ENCODE measurements around the gene SETD7. TPM values are rescaled to one million over a fixed set of nuclear protein-coding genes. Genes with fewer than 3 reads are reported as not detected.
A peak's percentile ranks its signal among the peaks of the same experiment; 100 is the strongest.

Gene SETD7
- total RNA-seq = 10 to 100 TPM in 2 of 5 experiments, 1 to 10 TPM in 3; 7.4 to 16.7 (median 9.4) TPM
- polyA plus RNA-seq = 1 to 10 TPM; 1.0 to 2.8 TPM
- 24.5 reads per million, percentile 55 among the genes with 10 or more reads in this experiment for total RNA-seq

- intact Hi-C loops (cut with micrococcal nuclease) = loop anchor here (1.0 to 10.0 kb wide), 13 partner anchors 25 to 1313 kb away; partner anchors contain the start of genes NAA15 (in 2 of the 2), NOCT (in 2 of the 2), MAML3 (in 1 of the 2) and SCOC (in 1 of the 2)
- no peaks in the 10 kb centered on the region for H3K9me3 ChIP-seq (ENCODE audit: control insufficient read depth in 2 of 3, low read length in 3 of 3)
- Mint-ChIP-seq H3K9me3 (peaks cover 0 to 2% (median 0%) of the 10 kb centered on the region in 11 donors), H3K27me3 (peaks cover 0 to 11% (median 0%) of the 10 kb centered on the region in 5 donors), H3K27ac (peak within 1 kb of the TSS; percentile 86 to 99 (median 97)), H3K36me3 (peaks cover 0 to 4% (median 2%) of the 10 kb centered on the region in 5 donors), H3K4me3 (peak within 1 kb of the TSS; percentile 89 to 99 (median 98)), H3K4me1 (peaks cover 27 to 58% (median 49%) of the 10 kb centered on the region in 7 donors)
- H3K36me3 ChIP-seq (ENCODE audit: control insufficient read depth in 2 of 3, insufficient read depth in 3 of 3, low read length in 3 of 3) = peaks cover 0 to 4% (median 0%) of the 10 kb centered on the region in 3 experiments
- ChIA-PET POLR2A (interaction anchor here (0.6 to 4.0 kb wide), 13 partner anchors 9 to 817 kb away, joined by 3 to 37 read pairs (median 4); partner anchors contain the start of genes NDUFC1, NOCT, RAB33B and SCOC), CTCF (no interaction called here)
- peaks cover 12 to 21% of the 10 kb centered on the region in 2 donors for H3K4me1 ChIP-seq (ENCODE audit: control insufficient read depth in 2 of 2, insufficient read depth in 2 of 2, low read length in 2 of 2)
- H3K27ac ChIP-seq (ENCODE audit: low read depth, low read length) = peak within 1 kb of the TSS; percentile 76
- no peaks in the 10 kb centered on the region for H3K27me3 ChIP-seq (ENCODE audit: control insufficient read depth in 2 of 2, insufficient read depth in 2 of 2, low read length in 2 of 2)
- ATAC-seq = peak; percentile 31
- H3K4me3 ChIP-seq (ENCODE audit: low read length) = peak within 1 kb of the TSS; percentile 68
- DNase-seq = peak; percentile 39 to 75 (median 58)
These were observed at the start of gene SETD7 for GRCh38 chr4:139556071-139556723. SETD7 (minus strand) TSS chr4:139556219; CDS start chr4:139556137, 82 bp downstream.

- ATAC-seq (no peak), DNase-seq (no peak)
- ChIA-PET POLR2A (no interaction called here), CTCF (interaction anchor here (0.5 to 2.4 kb wide), 4 partner anchors 11 to 53 kb away, joined by 3 to 11 read pairs (median 4); no protein-coding TSS in a partner anchor)
- Histone ChIP-seq H3K36me3 (ENCODE audit: control insufficient read depth in 2 of 3, insufficient read depth in 3 of 3, low read length in 3 of 3) (no peaks in the 10 kb centered on the region), H3K27ac (ENCODE audit: low read depth, low read length) (no peak overlapping the region), H3K4me1 (ENCODE audit: control insufficient read depth in 2 of 2, insufficient read depth in 2 of 2, low read length in 2 of 2) (no peaks in the 10 kb centered on the region), H3K27me3 (ENCODE audit: control insufficient read depth in 2 of 2, insufficient read depth in 2 of 2, low read length in 2 of 2) (no peaks in the 10 kb centered on the region), H3K4me3 (ENCODE audit: low read length) (no peak overlapping the region), H3K9me3 (ENCODE audit: control insufficient read depth in 2 of 3, low read length in 3 of 3) (no peaks in the 10 kb centered on the region)
- peak overlapping the region in 9 of 10 donors; percentile 10 to 90 (median 77) for H3K4me3 Mint-ChIP-seq
- H3K9me3 Mint-ChIP-seq = peaks cover 0 to 4% (median 0%) of the 10 kb centered on the region in 11 donors
- peaks cover 4 to 26% (median 12%) of the 10 kb centered on the region in 5 donors for H3K27me3 Mint-ChIP-seq
- H3K36me3 Mint-ChIP-seq = peaks cover 0 to 5% (median 3%) of the 10 kb centered on the region in 5 donors
- peak overlapping the region in 1 of 9 donors; percentile 52 for H3K27ac Mint-ChIP-seq
- intact Hi-C loops (cut with micrococcal nuclease) = loop anchor here in 1 of 2 donors (10.0 kb wide), 1 partner anchor 1249 kb away; no protein-coding TSS in a partner anchor
- peaks cover 13 to 23% (median 17%) of the 10 kb centered on the region in 7 donors for H3K4me1 Mint-ChIP-seq
These were observed 49.5 kb upstream of the SETD7 start for GRCh38 chr4:139605516-139605915.

- ChIA-PET POLR2A (interaction anchor here (1.6 kb wide), 1 partner anchor 47 kb away, joined by 5 read pairs; the partner anchor contains the start of gene SETD7), CTCF (interaction anchor here (0.6 to 3.0 kb wide), 12 partner anchors 25 to 726 kb away, joined by 3 to 23 read pairs (median 4); no protein-coding TSS in a partner anchor)
- H3K36me3 ChIP-seq (ENCODE audit: control insufficient read depth in 2 of 3, insufficient read depth in 3 of 3, low read length in 3 of 3) = no peaks in the 10 kb centered on the region
- Mint-ChIP-seq H3K27ac (no peak overlapping the region), H3K27me3 (peaks cover 10 to 21% (median 14%) of the 10 kb centered on the region in 5 donors), H3K9me3 (peaks cover 0 to 3% (median 0%) of the 10 kb centered on the region in 11 donors), H3K4me1 (peaks cover 13 to 23% (median 17%) of the 10 kb centered on the region in 7 donors), H3K36me3 (peaks cover 0 to 5% (median 3%) of the 10 kb centered on the region in 5 donors), H3K4me3 (no peak overlapping the region)
- no peaks in the 10 kb centered on the region for H3K27me3 ChIP-seq (ENCODE audit: control insufficient read depth in 2 of 2, insufficient read depth in 2 of 2, low read length in 2 of 2)
- no peak overlapping the region for H3K27ac ChIP-seq (ENCODE audit: low read depth, low read length)
- no peak overlapping the region for H3K4me3 ChIP-seq (ENCODE audit: low read length)
- no peaks in the 10 kb centered on the region for H3K9me3 ChIP-seq (ENCODE audit: control insufficient read depth in 2 of 3, low read length in 3 of 3)
- no peaks in the 10 kb centered on the region for H3K4me1 ChIP-seq (ENCODE audit: control insufficient read depth in 2 of 2, insufficient read depth in 2 of 2, low read length in 2 of 2)
- intact Hi-C loops (cut with micrococcal nuclease) = loop anchor here (1.0 to 10.0 kb wide), 6 partner anchors 45 to 1251 kb away; no protein-coding TSS in a partner anchor
- peak; percentile 54 for ATAC-seq
- peak in 7 of 9 donors; percentile 5 to 46 (median 33) for DNase-seq
These were observed 47.8 kb upstream of the SETD7 start for GRCh38 chr4:139603576-139604410.

- no peaks in the 10 kb centered on the region for H3K36me3 ChIP-seq (ENCODE audit: control insufficient read depth in 2 of 3, insufficient read depth in 3 of 3, low read length in 3 of 3)
- H3K27ac ChIP-seq (ENCODE audit: low read depth, low read length) = no peak overlapping the region
- peaks cover 13 to 23% (median 17%) of the 10 kb centered on the region in 7 donors for H3K4me1 Mint-ChIP-seq
- H3K9me3 Mint-ChIP-seq = peaks cover 0 to 3% (median 0%) of the 10 kb centered on the region in 11 donors
- ChIA-PET CTCF (interaction anchor here (0.6 to 3.0 kb wide), 10 partner anchors 24 to 728 kb away, joined by 3 to 23 read pairs (median 4); no protein-coding TSS in a partner anchor), POLR2A (interaction anchor here (1.6 kb wide), 1 partner anchor 46 kb away, joined by 5 read pairs; the partner anchor contains the start of gene SETD7)
- H3K27ac Mint-ChIP-seq = no peak overlapping the region
- ATAC-seq = no peak
- no peaks in the 10 kb centered on the region for H3K4me1 ChIP-seq (ENCODE audit: control insufficient read depth in 2 of 2, insufficient read depth in 2 of 2, low read length in 2 of 2)
- H3K9me3 ChIP-seq (ENCODE audit: control insufficient read depth in 2 of 3, low read length in 3 of 3) = no peaks in the 10 kb centered on the region
- DNase-seq = no peak
- peaks cover 0 to 5% (median 3%) of the 10 kb centered on the region in 5 donors for H3K36me3 Mint-ChIP-seq
- peaks cover 13 to 20% (median 15%) of the 10 kb centered on the region in 5 donors for H3K27me3 Mint-ChIP-seq
- no peaks in the 10 kb centered on the region for H3K27me3 ChIP-seq (ENCODE audit: control insufficient read depth in 2 of 2, insufficient read depth in 2 of 2, low read length in 2 of 2)
- intact Hi-C loops (cut with micrococcal nuclease) = loop anchor here (1.0 to 10.0 kb wide), 6 partner anchors 44 to 1252 kb away; no protein-coding TSS in a partner anchor
- H3K4me3 Mint-ChIP-seq = no peak overlapping the region
- no peak overlapping the region for H3K4me3 ChIP-seq (ENCODE audit: low read length)
These were observed 46.8 kb upstream of the SETD7 start for GRCh38 chr4:139602776-139603360.

- ATAC-seq = no peak
- no peak for DNase-seq
These were observed 44.6 kb upstream of the SETD7 start for GRCh38 chr4:139600662-139601061.

More at GRCh38 chr4:139600662-139601061, 44.6 kb upstream of the SETD7 start:
- Mint-ChIP-seq H3K27ac (no peak overlapping the region), H3K27me3 (peaks cover 4 to 31% (median 17%) of the 10 kb centered on the region in 5 donors), H3K36me3 (no peaks in the 10 kb centered on the region), H3K4me1 (peaks cover 0 to 11% (median 2%) of the 10 kb centered on the region in 7 donors), H3K9me3 (peaks cover 0 to 1% (median 0%) of the 10 kb centered on the region in 11 donors), H3K4me3 (no peak overlapping the region)
- Histone ChIP-seq H3K36me3 (ENCODE audit: control insufficient read depth in 2 of 3, insufficient read depth in 3 of 3, low read length in 3 of 3) (no peaks in the 10 kb centered on the region), H3K27me3 (ENCODE audit: control insufficient read depth in 2 of 2, insufficient read depth in 2 of 2, low read length in 2 of 2) (peaks cover 0 to 2% of the 10 kb centered on the region in 2 donors), H3K4me1 (ENCODE audit: control insufficient read depth in 2 of 2, insufficient read depth in 2 of 2, low read length in 2 of 2) (no peaks in the 10 kb centered on the region), H3K4me3 (ENCODE audit: low read length) (no peak overlapping the region), H3K27ac (ENCODE audit: low read depth, low read length) (no peak overlapping the region), H3K9me3 (ENCODE audit: control insufficient read depth in 2 of 3, low read length in 3 of 3) (no peaks in the 10 kb centered on the region)
- ChIA-PET POLR2A (no interaction called here), CTCF (interaction anchor here (0.6 kb wide), 1 partner anchor 33 kb away, joined by 3 read pairs; no protein-coding TSS in a partner anchor)
- intact Hi-C loops (cut with micrococcal nuclease) = loop anchor here in 1 of 2 donors (10.0 kb wide), 1 partner anchor 1254 kb away; no protein-coding TSS in a partner anchor

All from naive thymus-derived CD4-positive, alpha-beta T cell (primary cell).